Stomach (tissue), 9 donors: ENCODE results near the gene CHST2. TPM values are rescaled to one million over a fixed set of nuclear protein-coding genes. Genes with fewer than 3 reads are reported as not detected.

ENCODE experiments used
- DNase-seq, 2 donors: peaks; one replicate each; pipeline versions ENCODE4 v3.0.0 to v3.0.0-alpha.2; 2013 to 2019
- H3K27ac ChIP-seq, 5 donors: fragments of 200-600 bp in 4 of 5; sonication (generic) in 4 of 5; one replicate each; pipeline ENCODE4 v1.5.1; 2013 to 2019; ENCODE audit warnings: mild to moderate bottlenecking in 1 of 5, moderate library complexity in 1 of 5
- H3K27me3 ChIP-seq, 3 donors: fragments of 200-600 bp; sonication (generic); one replicate each; pipeline ENCODE4 v1.5.1; 2017 to 2019; ENCODE audit warnings: mixed run types in 1 of 3
- H3K36me3 ChIP-seq, 4 donors: fragments of 200-600 bp; sonication (generic); 1 replicate in 3 of 4; 2 replicates in 1 of 4; pipeline ENCODE4 v1.5.1; 2016 to 2019
- H3K4me1 ChIP-seq, 4 donors: fragments of 200-600 bp; sonication (generic); one replicate each; pipeline ENCODE4 v1.5.1; 2016 to 2019
- H3K4me3 ChIP-seq, 4 donors: fragments of 200-600 bp; sonication (generic) in 3 of 4; one replicate each; pipeline ENCODE4 v1.5.1; 2016 to 2019; ENCODE audit warnings: mild to moderate bottlenecking in 1 of 4
- H3K9me3 ChIP-seq, 4 donors: fragments of 200-600 bp; sonication (generic); one replicate each; pipeline ENCODE4 v1.5.1; 2016 to 2019
- EP300 ChIP-seq: sonication (generic); formaldehyde crosslinking; IDR thresholded peaks from one replicate; pipeline ENCODE4 v1.6.1; 2017; ENCODE audit warnings: antibody characterized with exemption
- POLR2A ChIP-seq, 4 donors: fragments of 450-650 bp; IDR thresholded peaks; one replicate each; pipeline ENCODE4 v1.6.1; 2016; ENCODE audit warnings: antibody characterized with exemption in 4 of 4, control low read depth in 2 of 4, mild to moderate bottlenecking in 1 of 4, moderate library complexity in 1 of 4
- POLR2AphosphoS5 ChIP-seq, 3 donors: sonication (generic); formaldehyde crosslinking; IDR thresholded peaks; one replicate each; pipeline ENCODE4 v1.6.1; 2016; ENCODE audit warnings: antibody characterized with exemption in 3 of 3
- WGBS, 5 donors: extraction: QIAGEN DNeasy Blood & Tissue Kit in 3 of 5; methylation state at CpG; one replicate each; pipeline versions ENCODE4 v1.1.5 to v1.1.7; 2013 to 2018; 5-methylcytosine and 5-hydroxymethylcytosine counted together
- intact Hi-C: fragments of 100-400 bp; cut with DNase I; formaldehyde crosslinking; loops from one replicate; pipeline ENCODE4 v1.15.1; 2023; ENCODE audit warnings: low total_unique reads
- polyA plus RNA-seq, 3 donors: library from polyadenylated mRNA; stranded (reverse); fragments of 200-250 nt; gene quantifications; one replicate each; pipeline ENCODE4 v1.2.3, GENCODE V29; 2013
- total RNA-seq, 5 donors: library from RNA; depleted of rRNA; stranded (reverse); fragments of >200 nt; gene quantifications; one replicate each; pipeline versions ENCODE4 v1.1.0 to v1.2.3, GENCODE V29; 2014 to 2016
- TF ChIP-seq, protein P1 (sequence below), 7 experiments: fragments of 450-650 bp in 4 of 7; fragments of 200-600 bp in 3 of 7; sonication (generic) in 3 of 7; IDR thresholded peaks; one replicate each; pipeline ENCODE4 v1.5.1; 2016 to 2019; ENCODE audit warnings: antibody characterized with exemption in 7 of 7, control low read depth in 2 of 7, mild to moderate bottlenecking in 1 of 7
- donor health status: healthy with polysubstance abuse.
- donor health status: Bipolar disorder and iron deficiency.
- donor health status: healthy.

Gene CHST2
- total and polyA plus RNA-seq, 8 donors: 0.73 to 5.9 (median 3.2) TPM

DNA sequence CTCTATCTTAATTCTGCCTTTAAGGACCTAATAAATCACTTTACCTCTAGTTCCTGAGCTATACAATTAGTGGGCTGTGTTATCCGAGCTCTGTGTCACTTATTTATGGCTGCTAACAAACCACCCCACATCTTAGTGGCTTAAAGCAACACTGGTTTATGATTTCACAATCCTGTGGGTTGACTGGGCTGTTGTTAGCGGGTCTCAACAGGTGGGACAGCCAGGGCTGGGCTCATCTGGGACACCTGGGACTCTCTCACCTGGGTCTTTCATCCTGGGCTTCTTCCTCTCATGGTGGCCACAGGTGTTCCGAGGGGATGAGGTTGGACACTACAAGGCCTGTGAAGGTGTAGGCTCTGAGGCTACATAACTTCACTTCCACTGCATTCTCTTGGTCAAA lies 35.8 kb upstream of the CHST2 start:
- Histone ChIP-seq H3K27me3 (no peaks in the 10 kb centered on the region), H3K9me3 (no peaks in the 10 kb centered on the region), H3K4me3 (no peak overlapping the region), H3K27ac (no peak overlapping the region), H3K36me3 (no peaks in the 10 kb centered on the region), H3K4me1 (no peaks in the 10 kb centered on the region)
- WGBS, 5 donors: 77 to 93% (median 89%) methylated on average over 3 of the region's 3 CpGs
- DNase-seq: no peak
- TF ChIP-seq POLR2AphosphoS5 (IDR thresholded peaks at IDR 0.05) (no peak), EP300 (no peak), POLR2A (IDR thresholded peaks at IDR 0.05) (no peak)
- TF ChIP-seq, protein P1, sequence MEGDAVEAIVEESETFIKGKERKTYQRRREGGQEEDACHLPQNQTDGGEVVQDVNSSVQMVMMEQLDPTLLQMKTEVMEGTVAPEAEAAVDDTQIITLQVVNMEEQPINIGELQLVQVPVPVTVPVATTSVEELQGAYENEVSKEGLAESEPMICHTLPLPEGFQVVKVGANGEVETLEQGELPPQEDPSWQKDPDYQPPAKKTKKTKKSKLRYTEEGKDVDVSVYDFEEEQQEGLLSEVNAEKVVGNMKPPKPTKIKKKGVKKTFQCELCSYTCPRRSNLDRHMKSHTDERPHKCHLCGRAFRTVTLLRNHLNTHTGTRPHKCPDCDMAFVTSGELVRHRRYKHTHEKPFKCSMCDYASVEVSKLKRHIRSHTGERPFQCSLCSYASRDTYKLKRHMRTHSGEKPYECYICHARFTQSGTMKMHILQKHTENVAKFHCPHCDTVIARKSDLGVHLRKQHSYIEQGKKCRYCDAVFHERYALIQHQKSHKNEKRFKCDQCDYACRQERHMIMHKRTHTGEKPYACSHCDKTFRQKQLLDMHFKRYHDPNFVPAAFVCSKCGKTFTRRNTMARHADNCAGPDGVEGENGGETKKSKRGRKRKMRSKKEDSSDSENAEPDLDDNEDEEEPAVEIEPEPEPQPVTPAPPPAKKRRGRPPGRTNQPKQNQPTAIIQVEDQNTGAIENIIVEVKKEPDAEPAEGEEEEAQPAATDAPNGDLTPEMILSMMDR (IDR thresholded peaks at IDR 0.05): no peak
- intact Hi-C loops: no loop called here

DNA sequence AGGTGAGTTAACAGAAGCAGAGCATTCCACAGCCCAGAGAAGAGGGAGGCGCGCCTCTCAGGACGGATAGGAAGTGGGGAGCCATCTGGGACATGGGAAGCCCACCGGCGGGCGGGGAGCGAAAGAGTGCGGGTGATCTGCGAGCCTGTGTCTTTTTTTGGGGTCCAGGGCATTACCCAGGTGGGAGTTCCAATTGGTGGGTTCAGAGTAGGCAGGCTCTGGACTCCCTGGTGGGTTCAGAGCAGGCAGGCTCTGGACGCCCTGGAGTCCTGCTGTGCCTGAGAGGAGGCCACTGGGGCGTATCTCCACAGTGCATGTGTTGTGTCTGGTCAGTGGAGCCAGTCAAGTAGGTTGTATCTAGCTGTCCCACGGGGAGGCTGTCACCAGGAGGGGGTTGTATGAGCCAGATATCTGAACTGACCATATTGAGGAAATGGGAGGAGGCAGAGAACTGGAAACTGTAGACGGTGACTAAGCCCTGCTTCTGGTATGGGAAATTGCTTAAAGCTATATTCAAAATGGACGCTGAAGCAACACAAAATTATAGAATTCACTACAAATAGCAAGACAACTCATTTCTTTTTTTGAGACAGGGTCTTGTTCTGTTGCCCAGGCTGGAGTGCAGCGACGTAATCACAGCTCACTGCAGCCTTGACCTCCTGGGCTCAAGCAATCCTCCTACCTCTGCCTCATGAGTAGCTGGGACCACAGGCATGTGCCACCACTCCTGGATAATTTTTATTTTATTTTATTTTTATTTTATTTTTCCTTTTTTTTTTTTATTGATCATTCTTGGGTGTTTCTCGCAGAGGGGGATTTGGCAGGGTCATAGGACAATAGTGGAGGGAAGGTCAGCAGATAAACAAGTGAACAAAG lies 34.5 kb upstream of the CHST2 start:
- TF ChIP-seq EP300 (no peak), POLR2A (IDR thresholded peaks at IDR 0.05) (no peak), POLR2AphosphoS5 (IDR thresholded peaks at IDR 0.05) (no peak)
- TF ChIP-seq, protein P1 (IDR thresholded peaks at IDR 0.05): no peak
- 86 to 93% (median 87%) methylated on average over 15 to 17 of the region's 17 CpGs for WGBS, 5 donors
- no peaks in the 10 kb centered on the region for H3K9me3 ChIP-seq
- intact Hi-C loops: no loop called here
- no peaks in the 10 kb centered on the region for H3K4me1 ChIP-seq
- no peaks in the 10 kb centered on the region for H3K27me3 ChIP-seq
- no peaks in the 10 kb centered on the region for H3K36me3 ChIP-seq
- peak in 1 of 2 donors; percentile 45 for DNase-seq
- no peak overlapping the region for H3K27ac ChIP-seq
- H3K4me3 ChIP-seq: no peak overlapping the region

DNA sequence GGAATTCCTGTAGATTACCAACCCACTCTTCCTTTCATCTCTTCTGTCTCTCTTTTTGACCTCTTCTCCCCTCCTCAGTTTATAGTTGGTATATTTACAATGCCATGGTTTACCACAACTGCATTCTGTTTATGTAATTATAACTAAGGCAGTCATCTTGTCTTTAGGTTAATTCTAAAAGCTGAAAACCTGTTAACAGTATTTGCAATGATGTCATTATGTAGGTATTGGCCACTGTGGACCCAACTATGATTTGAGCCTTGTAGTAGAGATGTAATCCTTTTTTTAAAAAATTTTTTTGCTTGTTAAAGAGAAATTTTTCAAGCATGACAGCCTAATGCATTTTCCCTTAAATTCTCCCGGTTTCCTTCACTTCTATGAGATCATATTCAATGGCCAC lies 30.7 kb upstream of the CHST2 start:
- WGBS, 5 donors: 76 to 91% (median 87%) methylated on average over 1 of the region's 1 CpG
- intact Hi-C loops: no loop called here
- TF ChIP-seq, protein P1 (IDR thresholded peaks at IDR 0.05): no peak
- no peak for TF ChIP-seq POLR2A (IDR thresholded peaks at IDR 0.05)
- no peak for TF ChIP-seq EP300
- TF ChIP-seq POLR2AphosphoS5 (IDR thresholded peaks at IDR 0.05): no peak

DNA sequence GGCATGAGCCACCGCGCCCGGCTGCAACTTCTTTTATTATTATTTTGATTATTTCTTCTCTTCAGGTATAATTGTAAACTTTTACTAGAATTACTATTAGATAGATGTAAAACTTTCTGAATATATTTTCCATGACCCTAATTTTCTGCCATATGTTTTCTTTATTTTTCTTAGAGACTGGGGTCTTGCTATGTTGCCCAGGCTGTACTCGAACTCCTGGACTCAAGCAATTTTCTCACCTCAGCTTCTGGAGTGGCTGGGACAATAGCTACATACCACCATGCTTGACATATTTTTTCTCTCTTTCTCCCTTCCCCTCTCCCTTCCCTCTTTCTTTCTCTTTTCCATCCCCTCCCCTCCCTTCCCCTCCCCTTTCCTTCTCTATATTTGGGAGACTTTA lies 29.6 kb upstream of the CHST2 start:
- H3K4me1 ChIP-seq: no peaks in the 10 kb centered on the region
- intact Hi-C loops: no loop called here
- H3K4me3 ChIP-seq: no peak overlapping the region
- H3K27me3 ChIP-seq: no peaks in the 10 kb centered on the region
- no peak for TF ChIP-seq POLR2A (IDR thresholded peaks at IDR 0.05)
- H3K9me3 ChIP-seq: no peaks in the 10 kb centered on the region
- no peak for DNase-seq
- WGBS, 5 donors: 90 to 99% (median 97%) methylated on average over 4 of the region's 4 CpGs
- no peaks in the 10 kb centered on the region for H3K36me3 ChIP-seq
- H3K27ac ChIP-seq: no peak overlapping the region

More for the DNA sequence above, 30.7 kb upstream of the CHST2 start:
- Histone ChIP-seq H3K4me3 (no peak overlapping the region), H3K27ac (no peak overlapping the region), H3K36me3 (no peaks in the 10 kb centered on the region), H3K4me1 (no peaks in the 10 kb centered on the region), H3K27me3 (no peaks in the 10 kb centered on the region), H3K9me3 (no peaks in the 10 kb centered on the region)
- no peak for DNase-seq

DNA sequence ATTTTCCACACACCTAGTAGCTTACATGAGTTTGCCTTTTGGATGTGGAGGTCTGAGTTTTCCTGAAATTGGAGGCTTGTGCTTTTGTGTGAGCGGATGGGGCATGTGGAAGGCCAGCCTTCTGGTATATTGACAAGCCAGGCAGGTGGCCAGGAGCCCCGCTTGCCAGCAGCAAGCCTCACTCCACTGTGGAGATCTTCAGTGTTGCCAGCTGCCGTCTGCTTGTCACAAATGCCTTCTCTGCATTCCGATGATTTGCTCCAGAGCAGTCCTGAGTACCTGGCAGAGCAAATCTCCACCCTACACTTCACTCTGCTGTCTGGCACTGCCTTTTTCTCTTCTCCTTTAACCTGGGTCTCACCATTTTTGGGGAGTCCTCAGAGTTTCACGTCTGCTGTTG lies 29.1 kb upstream of the CHST2 start:
- Histone ChIP-seq H3K4me1 (no peaks in the 10 kb centered on the region), H3K36me3 (no peaks in the 10 kb centered on the region), H3K27ac (no peak overlapping the region), H3K9me3 (no peaks in the 10 kb centered on the region), H3K27me3 (no peaks in the 10 kb centered on the region), H3K4me3 (no peak overlapping the region)
- TF ChIP-seq EP300: no peak
- no peak for TF ChIP-seq POLR2AphosphoS5 (IDR thresholded peaks at IDR 0.05)
- TF ChIP-seq, protein P1 (IDR thresholded peaks at IDR 0.05): no peak
- no peak for TF ChIP-seq POLR2A (IDR thresholded peaks at IDR 0.05)
- intact Hi-C loops: no loop called here
- DNase-seq: peak in 1 of 2 donors; percentile 29
- 36 to 56% (median 52%) methylated on average over 5 of the region's 5 CpGs for whole genome bisulfite sequencing, 5 donors
